SK-N-SH (cell line): Measurements from ENCODE around the gene STXBP6.

Experiments used
- CTCF ChIP-seq: fragments of 200-600 bp; sonication (generic); IDR thresholded peaks from 2 replicates; pipeline ENCODE4 v1.6.1; 2017; ENCODE audit warnings: antibody characterized with exemption, mild to moderate bottlenecking, moderate library complexity
- EZH2phosphoT487 ChIP-seq: fragments of 200-600 bp; sonication (generic); IDR thresholded peaks from 2 replicates; pipeline ENCODE4 v1.6.1; 2017; ENCODE audit warnings: low read depth, mixed run types, mild to moderate bottlenecking, antibody characterized with exemption, moderate library complexity, borderline replicate concordance
- GABPA ChIP-seq: IDR thresholded peaks from 2 replicates; pipeline ENCODE4 v1.4.0; 2012; ENCODE audit warnings: low read depth, mild to moderate bottlenecking
- MAX ChIP-seq: IDR thresholded peaks from 2 replicates; pipeline ENCODE4 v1.4.0; 2012; ENCODE audit warnings: low read depth
- POLR2AphosphoS5 ChIP-seq: IDR thresholded peaks from 2 replicates; pipeline ENCODE4 v1.6.1; 2012; ENCODE audit warnings: low read depth, low read length
- REST ChIP-seq: IDR thresholded peaks from 2 replicates; pipeline ENCODE4 v1.6.1; 2012; ENCODE audit warnings: mild to moderate bottlenecking, low read depth, low read length, moderate library complexity
- SIN3A ChIP-seq: IDR thresholded peaks from 2 replicates; pipeline ENCODE4 v1.6.1; 2012; ENCODE audit warnings: low read depth, mild to moderate bottlenecking, low read length, moderate library complexity, borderline replicate concordance
- TAF1 ChIP-seq: IDR thresholded peaks from 2 replicates; pipeline ENCODE4 v1.6.1; 2012; ENCODE audit warnings: low read depth, mild to moderate bottlenecking, low read length, moderate library complexity, borderline replicate concordance
- USF2 ChIP-seq: fragments of 150-350 bp; IDR thresholded peaks from 2 replicates; pipeline ENCODE4 v1.6.1; 2017; ENCODE audit warnings: antibody characterized with exemption, low read length, low read depth, borderline replicate concordance

GRCh38 chr14:24995016-24995415, 54.9 kb downstream of the STXBP6 start:
- TF ChIP-seq GABPA (no peak), CTCF (no peak), USF2 (no peak), MAX (no peak), REST (no peak), POLR2AphosphoS5 (no peak), EZH2phosphoT487 (no peak), SIN3A (no peak), TAF1 (no peak)
